ENCODE results near the gene ITGBL1.

ITGBL1 gene

DNA sequence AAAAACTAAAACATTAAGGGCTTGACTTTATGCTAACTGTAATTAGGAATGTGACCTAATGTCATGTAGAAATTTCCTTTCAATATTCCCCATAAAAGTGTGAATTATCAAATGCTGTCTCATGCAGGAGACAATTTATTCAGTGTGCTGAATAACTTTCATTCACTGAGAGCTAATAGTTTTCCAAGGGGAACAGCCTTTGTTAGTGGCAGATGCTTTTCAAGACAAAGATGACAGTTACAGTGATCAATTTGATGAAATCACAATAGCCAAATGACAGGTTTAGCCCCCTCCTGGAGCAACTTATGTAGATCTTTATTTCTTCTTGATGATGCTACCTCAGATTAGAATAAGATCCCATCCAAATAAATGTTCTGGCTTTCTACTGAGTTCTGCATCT, 275.5 kb downstream of the ITGBL1 start:
- no peak for DNase-seq (ENCODE audit: extremely low spot score)
- no peak for TF ChIP-seq BHLHE40 (IDR thresholded peaks at IDR 0.05; ENCODE audit: borderline replicate concordance)
- ChIA-PET POLR2A (no interaction called here), CTCF (no interaction called here)

DNA sequence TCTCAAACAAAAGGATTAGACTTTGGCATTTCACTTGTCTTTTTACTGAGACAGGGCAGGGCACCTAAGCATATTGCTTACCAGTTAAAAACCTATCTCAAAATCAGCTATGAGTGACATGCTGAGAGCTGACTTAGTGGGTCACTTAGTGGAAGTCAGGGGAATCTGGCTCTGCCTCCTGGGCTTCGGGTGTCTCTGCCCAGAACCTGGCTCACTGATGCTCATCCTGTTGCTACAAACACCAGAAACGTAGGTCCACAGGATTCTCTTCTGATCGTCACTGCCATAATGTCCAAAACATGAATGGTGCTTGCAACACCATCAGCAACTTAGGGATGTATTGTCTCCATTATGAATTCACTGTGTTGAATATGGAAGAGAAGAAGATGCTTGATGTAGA, 276.1 kb downstream of the ITGBL1 start:
- CTCF ChIA-PET: no interaction called here

DNA sequence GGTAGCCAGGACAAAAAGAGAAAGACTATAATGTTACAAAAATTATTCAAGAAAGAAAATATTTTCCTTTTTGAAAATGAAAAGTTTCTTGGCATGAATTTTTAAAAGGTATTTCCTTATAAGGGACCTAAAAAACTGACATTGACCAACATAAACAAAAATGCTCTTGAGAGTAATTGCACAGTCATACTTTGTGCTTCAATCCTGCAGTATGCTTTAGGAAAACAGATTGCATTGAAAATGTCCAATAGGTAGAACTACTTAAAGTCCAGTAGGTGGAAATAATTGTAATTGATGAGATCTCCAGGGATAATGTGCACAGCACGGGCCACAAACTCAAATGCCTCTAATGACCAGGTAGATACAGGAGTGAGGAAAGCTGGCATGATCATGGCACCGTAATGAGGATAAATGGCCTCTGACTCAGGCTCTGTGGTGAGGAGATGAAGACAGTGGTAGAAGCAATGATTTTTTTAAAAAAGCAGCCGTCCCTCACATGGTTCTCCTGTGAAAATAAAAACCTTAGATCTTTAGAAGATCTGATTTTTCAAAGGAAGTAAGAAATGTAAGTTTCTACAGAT, 278.0 kb downstream of the ITGBL1 start:
- TF ChIP-seq SP1 (IDR thresholded peaks at IDR 0.05): no peak
- no peak for TF ChIP-seq NFRKB (IDR thresholded peaks at IDR 0.05)
- no peak for DNase-seq (ENCODE audit: extremely low spot score)
- POLR2A ChIA-PET: no interaction called here
- CTCF ChIA-PET: no interaction called here

More for the DNA sequence above, 276.1 kb downstream of the ITGBL1 start:
- no peak for DNase-seq (ENCODE audit: extremely low spot score)
- no peak for TF ChIP-seq TARDBP (IDR thresholded peaks at IDR 0.05)
- TF ChIP-seq L3MBTL2 (conservative IDR thresholded peaks at IDR 0.05): no peak
- TF ChIP-seq BHLHE40 (IDR thresholded peaks at IDR 0.05; ENCODE audit: borderline replicate concordance): no peak
- TF ChIP-seq ARNT (IDR thresholded peaks at IDR 0.05): no peak
- TF ChIP-seq, protein P1, sequence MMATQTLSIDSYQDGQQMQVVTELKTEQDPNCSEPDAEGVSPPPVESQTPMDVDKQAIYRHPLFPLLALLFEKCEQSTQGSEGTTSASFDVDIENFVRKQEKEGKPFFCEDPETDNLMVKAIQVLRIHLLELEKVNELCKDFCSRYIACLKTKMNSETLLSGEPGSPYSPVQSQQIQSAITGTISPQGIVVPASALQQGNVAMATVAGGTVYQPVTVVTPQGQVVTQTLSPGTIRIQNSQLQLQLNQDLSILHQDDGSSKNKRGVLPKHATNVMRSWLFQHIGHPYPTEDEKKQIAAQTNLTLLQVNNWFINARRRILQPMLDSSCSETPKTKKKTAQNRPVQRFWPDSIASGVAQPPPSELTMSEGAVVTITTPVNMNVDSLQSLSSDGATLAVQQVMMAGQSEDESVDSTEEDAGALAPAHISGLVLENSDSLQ (IDR thresholded peaks at IDR 0.05): no peak
- no peak for TF ChIP-seq ZNF384 (IDR thresholded peaks at IDR 0.05)
- TF ChIP-seq FOXK2 (IDR thresholded peaks at IDR 0.05): no peak
- POLR2A ChIA-PET: no interaction called here

DNA sequence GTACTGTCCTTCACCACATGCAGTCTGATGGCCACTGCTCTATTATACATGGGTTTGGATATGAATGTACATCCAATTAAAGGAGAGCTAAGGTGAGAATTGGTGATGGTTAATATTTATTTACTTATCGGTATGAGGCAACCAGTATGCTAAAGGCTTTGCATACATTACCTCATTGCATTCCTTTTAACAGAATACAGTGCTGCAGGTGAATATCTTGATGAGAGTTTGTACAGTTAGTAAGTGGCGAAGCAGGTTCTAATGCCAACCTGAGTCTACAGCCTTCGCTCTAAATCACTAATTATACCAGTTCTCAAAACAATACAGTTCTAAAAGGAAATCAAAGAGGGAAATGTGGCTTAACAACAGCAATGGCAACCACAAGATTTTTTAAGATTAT, 284.1 kb downstream of the ITGBL1 start:
- ChIA-PET POLR2A (no interaction called here), CTCF (no interaction called here)
- TF ChIP-seq, protein P1 (IDR thresholded peaks at IDR 0.05): no peak
- TF ChIP-seq LEF1 (IDR thresholded peaks at IDR 0.05; ENCODE audit: borderline replicate concordance) (no peak), SUZ12 (IDR thresholded peaks at IDR 0.05) (no peak), NFRKB (IDR thresholded peaks at IDR 0.05) (no peak), FOXA1 (IDR thresholded peaks at IDR 0.05) (no peak), SP1 (IDR thresholded peaks at IDR 0.05) (no peak), HDGF (IDR thresholded peaks at IDR 0.05; ENCODE audit: borderline replicate concordance) (no peak)
- no peak for DNase-seq (ENCODE audit: extremely low spot score)

DNA sequence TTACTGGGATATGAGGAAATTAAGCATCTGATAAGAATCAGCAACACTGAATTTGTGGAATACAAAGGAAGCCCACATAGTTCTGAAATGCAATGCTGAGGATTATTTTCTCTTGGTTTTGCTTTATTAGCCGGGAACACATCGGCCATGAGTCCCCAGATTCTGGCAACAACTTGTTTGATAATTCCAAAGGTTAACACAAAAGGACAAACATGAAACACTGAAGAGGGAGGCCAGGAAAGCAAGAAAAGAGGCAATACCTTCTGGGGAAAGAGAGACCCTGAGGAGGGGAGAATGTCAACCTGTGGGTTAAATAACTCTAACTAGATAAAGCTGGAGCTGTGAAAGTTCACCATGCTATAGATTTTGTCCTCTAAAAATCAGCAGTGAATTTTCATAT, 285.9 kb downstream of the ITGBL1 start:
- CTCF ChIA-PET: no interaction called here
- DNase-seq (ENCODE audit: extremely low spot score): no peak
- POLR2A ChIA-PET: no interaction called here

DNA sequence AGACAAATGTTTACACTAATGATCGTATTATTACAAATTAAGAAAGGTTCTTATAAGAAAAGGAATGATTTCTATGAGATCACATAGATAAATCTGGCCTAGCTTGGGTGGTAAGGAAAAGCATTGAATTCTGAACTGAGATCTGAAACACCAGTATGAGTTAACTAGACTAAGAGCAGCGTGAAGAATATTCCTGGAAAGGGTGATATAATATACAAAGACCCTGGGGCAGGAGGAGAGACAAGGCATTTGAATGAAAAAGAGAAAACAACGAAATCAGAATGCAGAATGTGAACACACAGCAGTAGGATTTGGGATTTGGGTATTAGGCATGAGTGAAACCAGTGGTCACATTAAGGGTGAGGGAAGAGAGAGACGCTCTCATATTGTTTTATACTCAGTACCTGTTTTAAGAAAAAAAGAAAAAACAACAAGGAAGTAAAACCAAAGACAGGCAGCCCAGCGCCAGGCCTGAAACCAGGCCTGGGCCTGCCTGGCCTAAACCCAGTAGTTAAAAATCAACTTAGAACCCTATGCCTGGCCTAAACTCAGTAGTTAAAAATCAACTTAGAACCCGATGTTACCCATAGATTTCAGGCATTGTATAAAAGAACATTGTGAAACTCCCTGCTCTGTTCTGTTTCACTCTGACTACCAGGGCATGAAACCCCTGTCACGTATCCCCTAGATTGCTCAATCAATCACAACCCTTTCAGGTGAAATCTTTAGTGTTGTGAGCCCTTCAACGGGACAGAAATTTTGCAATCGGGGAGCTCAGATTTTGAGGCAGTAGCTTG, 287.1 kb downstream of the ITGBL1 start:
- ChIA-PET POLR2A (no interaction called here), CTCF (interaction anchor here (0.8 kb wide), 1 partner anchor 39 kb away, joined by 3 read pairs; no protein-coding TSS in a partner anchor)
- no peak for DNase-seq (ENCODE audit: extremely low spot score)

More for the DNA sequence above, 285.9 kb downstream of the ITGBL1 start:
- TF ChIP-seq ZNF384 (IDR thresholded peaks at IDR 0.05) (no peak), FOXA1 (IDR thresholded peaks at IDR 0.05) (no peak), FOXK2 (IDR thresholded peaks at IDR 0.05) (no peak), SP1 (IDR thresholded peaks at IDR 0.05) (no peak), BHLHE40 (IDR thresholded peaks at IDR 0.05; ENCODE audit: borderline replicate concordance) (no peak), TARDBP (IDR thresholded peaks at IDR 0.05) (no peak), HDGF (IDR thresholded peaks at IDR 0.05; ENCODE audit: borderline replicate concordance) (no peak), SUZ12 (IDR thresholded peaks at IDR 0.05) (no peak), ELF4 (IDR thresholded peaks at IDR 0.05) (no peak)
- TF ChIP-seq, protein P1 (IDR thresholded peaks at IDR 0.05): no peak

More for the DNA sequence above, 287.1 kb downstream of the ITGBL1 start:
- TF ChIP-seq LEF1 (IDR thresholded peaks at IDR 0.05; ENCODE audit: borderline replicate concordance) (no peak), BHLHE40 (IDR thresholded peaks at IDR 0.05; ENCODE audit: borderline replicate concordance) (no peak), SUZ12 (IDR thresholded peaks at IDR 0.05) (no peak), HDGF (IDR thresholded peaks at IDR 0.05; ENCODE audit: borderline replicate concordance) (no peak), ELF4 (IDR thresholded peaks at IDR 0.05) (no peak), ARNT (IDR thresholded peaks at IDR 0.05) (no peak), CTBP1 (IDR thresholded peaks at IDR 0.05; ENCODE audit: borderline replicate concordance) (no peak), SP1 (IDR thresholded peaks at IDR 0.05) (no peak), NFRKB (IDR thresholded peaks at IDR 0.05) (no peak), FOXK2 (IDR thresholded peaks at IDR 0.05) (no peak), ZNF384 (IDR thresholded peaks at IDR 0.05) (no peak), FOXA1 (IDR thresholded peaks at IDR 0.05) (no peak), TARDBP (IDR thresholded peaks at IDR 0.05) (no peak), L3MBTL2 (conservative IDR thresholded peaks at IDR 0.05) (no peak), FOXM1 (IDR thresholded peaks at IDR 0.05; ENCODE audit: borderline replicate concordance) (no peak)
- TF ChIP-seq, protein P1 (IDR thresholded peaks at IDR 0.05): no peak
